CD4-positive, alpha-beta T cell (primary cell): ENCODE data around the gene IL22RA1. TPM values are rescaled to one million over a fixed set of nuclear protein-coding genes. Genes with fewer than 3 reads are reported as not detected.

ENCODE experiments used
- ATAC-seq: fragments of 200-7000 bp; cut with Tn5 transposase; one replicate; pipeline ENCODE4 v1.10.0; 2022; ENCODE audit warnings: mild to moderate bottlenecking; ENCODE audit not compliant: poor library complexity
- CTCF ChIA-PET: fragments of 350-600 bp; sonication (Branson Sonifier 250); formaldehyde crosslinking; loops from one replicate; lab custom pipeline; 2021; ENCODE audit warnings: antibody characterized with exemption, inconsistent platforms; lab: Charles Lee
- POLR2A ChIA-PET: fragments of 350-600 bp; sonication (Branson Sonifier 250); formaldehyde crosslinking; loops from one replicate; lab custom pipeline; 2021; ENCODE audit warnings: antibody characterized with exemption, inconsistent platforms; lab: Charles Lee
- DNase-seq, 14 experiments: peaks; one replicate each; pipeline ENCODE4 v3.0.0-alpha.2; 2013 to 2020; ENCODE audit warnings: mixed read lengths in 2 of 14
- H3K27ac ChIP-seq, 2 donors: one replicate each; pipeline versions ENCODE4 v1.5.1 to v1.7.0; 2013; ENCODE audit warnings: low read length in 2 of 2, low read depth in 1 of 2, mild to moderate bottlenecking in 1 of 2
- H3K27me3 ChIP-seq, 2 experiments: 1 replicate in 1 of 2; 2 replicates in 1 of 2; pipeline versions ENCODE4 v1.6.1 to v1.7.0; 2013; ENCODE audit warnings: low read length in 2 of 2, control low read depth in 1 of 2, mild to moderate bottlenecking in 1 of 2, moderate library complexity in 1 of 2; ENCODE audit not compliant: insufficient read depth in 2 of 2, control insufficient read depth in 1 of 2
- H3K36me3 ChIP-seq: one replicate; pipeline ENCODE4 v1.6.1; 2013; ENCODE audit warnings: low read length, control low read depth; ENCODE audit not compliant: insufficient read depth
- H3K4me1 ChIP-seq: one replicate; pipeline ENCODE4 v1.6.1; 2013; ENCODE audit warnings: low read length, control low read depth; ENCODE audit not compliant: insufficient read depth
- H3K4me3 ChIP-seq: one replicate; pipeline ENCODE4 v1.5.1; 2013; ENCODE audit warnings: mild to moderate bottlenecking, low read length, moderate library complexity
- H3K9me3 ChIP-seq, 2 experiments: 1 replicate in 1 of 2; 2 replicates in 1 of 2; pipeline versions ENCODE4 v1.6.1 to v1.7.0; 2013; ENCODE audit warnings: low read length in 2 of 2, mild to moderate bottlenecking in 2 of 2, control low read depth in 1 of 2, moderate library complexity in 1 of 2; ENCODE audit not compliant: control insufficient read depth in 1 of 2, insufficient read depth in 1 of 2
- H3K27ac Mint-ChIP-seq: one replicate; pipeline ENCODE4 v1.8.0; 2020; ENCODE audit warnings: mixed read lengths
- H3K27me3 Mint-ChIP-seq: one replicate; pipeline ENCODE4 v1.8.0; 2021; ENCODE audit warnings: mixed read lengths
- H3K36me3 Mint-ChIP-seq: one replicate; pipeline ENCODE4 v1.8.0; 2021; ENCODE audit warnings: low read depth, mixed read lengths
- H3K4me1 Mint-ChIP-seq: one replicate; pipeline ENCODE4 v1.8.0; 2021; ENCODE audit warnings: low read depth, mixed read lengths
- H3K4me3 Mint-ChIP-seq: one replicate; pipeline ENCODE4 v1.8.0; 2020; ENCODE audit warnings: mild to moderate bottlenecking, mixed read lengths
- H3K9me3 Mint-ChIP-seq: one replicate; pipeline ENCODE4 v1.8.0; 2020; ENCODE audit warnings: mixed read lengths
- intact Hi-C, 2 experiments: fragments of 100-400 bp; cut with DNase I in 1 of 2; cut with micrococcal nuclease in 1 of 2; formaldehyde crosslinking; loops; one replicate each; pipeline versions ENCODE4 v1.15.1 to v1.9.0; 2023 to 2025; cut with DNase I, micrococcal nuclease
- total RNA-seq, 174 experiments: library from RNA in 2 of 174; stranded (reverse) in 2 of 174; gene quantifications; one replicate each; pipeline ENCODE4 v1.2.3 and lab custom pipeline; 2021 to 2026
- TF ChIP-seq, protein P1 (sequence below): fragments of 200-600 bp; IDR thresholded peaks from one replicate; pipeline ENCODE4 v1.8.0; 2022; ENCODE audit warnings: antibody characterized with exemption, mild to moderate bottlenecking

Gene IL22RA1
- total RNA-seq, 2 experiments from 2014 or later, result not detected

DNA sequence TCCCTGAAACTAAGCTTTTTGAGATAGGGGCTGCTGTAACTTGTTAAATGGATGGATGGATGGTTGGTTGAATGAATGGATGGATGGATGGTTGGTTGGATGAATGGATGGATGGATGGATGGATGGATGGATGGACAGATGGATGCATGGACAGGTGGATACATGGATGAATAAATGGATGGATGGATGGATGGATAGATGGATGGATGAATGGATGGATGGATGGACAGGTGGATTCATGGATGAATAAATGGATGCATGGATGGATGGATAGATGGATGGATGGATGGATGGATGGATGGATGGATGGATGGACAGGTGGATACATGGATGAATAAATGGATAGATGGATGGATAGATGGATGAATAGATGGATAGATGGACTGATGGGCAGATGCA is 57.9 kb downstream of the IL22RA1 start:
- intact Hi-C loops, result no loop called here
- ChIA-PET CTCF (no interaction called here), POLR2A (no interaction called here)
- ATAC-seq (no peak), DNase-seq (no peak)
- Histone ChIP-seq H3K4me1 (no peaks in the 10 kb centered on the region), H3K4me3 (no peak overlapping the region), H3K9me3 (no peaks in the 10 kb centered on the region), H3K36me3 (no peaks in the 10 kb centered on the region), H3K27me3 (no peaks in the 10 kb centered on the region), H3K27ac (no peak overlapping the region)
- Mint-ChIP-seq H3K27me3 (no peaks in the 10 kb centered on the region), H3K9me3 (no peaks in the 10 kb centered on the region), H3K36me3 (no peaks in the 10 kb centered on the region), H3K4me3 (no peak overlapping the region), H3K4me1 (no peaks in the 10 kb centered on the region), H3K27ac (no peak overlapping the region)
- TF ChIP-seq, protein P1, sequence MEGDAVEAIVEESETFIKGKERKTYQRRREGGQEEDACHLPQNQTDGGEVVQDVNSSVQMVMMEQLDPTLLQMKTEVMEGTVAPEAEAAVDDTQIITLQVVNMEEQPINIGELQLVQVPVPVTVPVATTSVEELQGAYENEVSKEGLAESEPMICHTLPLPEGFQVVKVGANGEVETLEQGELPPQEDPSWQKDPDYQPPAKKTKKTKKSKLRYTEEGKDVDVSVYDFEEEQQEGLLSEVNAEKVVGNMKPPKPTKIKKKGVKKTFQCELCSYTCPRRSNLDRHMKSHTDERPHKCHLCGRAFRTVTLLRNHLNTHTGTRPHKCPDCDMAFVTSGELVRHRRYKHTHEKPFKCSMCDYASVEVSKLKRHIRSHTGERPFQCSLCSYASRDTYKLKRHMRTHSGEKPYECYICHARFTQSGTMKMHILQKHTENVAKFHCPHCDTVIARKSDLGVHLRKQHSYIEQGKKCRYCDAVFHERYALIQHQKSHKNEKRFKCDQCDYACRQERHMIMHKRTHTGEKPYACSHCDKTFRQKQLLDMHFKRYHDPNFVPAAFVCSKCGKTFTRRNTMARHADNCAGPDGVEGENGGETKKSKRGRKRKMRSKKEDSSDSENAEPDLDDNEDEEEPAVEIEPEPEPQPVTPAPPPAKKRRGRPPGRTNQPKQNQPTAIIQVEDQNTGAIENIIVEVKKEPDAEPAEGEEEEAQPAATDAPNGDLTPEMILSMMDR, result no peak

DNA sequence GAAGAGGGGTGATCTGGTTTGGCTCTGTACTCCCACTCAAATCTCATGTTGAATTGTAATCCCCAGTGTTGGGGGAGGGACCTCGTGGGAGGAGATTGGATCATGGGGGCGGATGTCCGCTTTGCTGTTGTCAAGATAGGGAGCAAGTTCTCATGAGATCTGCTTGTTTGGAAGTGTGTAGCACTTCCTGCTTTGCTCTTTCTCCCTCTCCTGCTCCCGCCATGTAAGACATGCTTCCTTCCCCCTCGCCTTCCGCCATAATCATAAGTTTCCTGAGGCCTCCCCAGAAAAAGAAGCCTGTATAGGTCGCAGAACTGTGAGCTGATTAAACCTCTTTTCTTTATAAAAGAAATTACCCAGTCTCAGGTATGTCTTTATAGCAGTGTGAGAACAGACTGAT is 58.9 kb downstream of the IL22RA1 start:
- no peaks in the 10 kb centered on the region for H3K36me3 ChIP-seq
- POLR2A ChIA-PET, result no interaction called here
- ATAC-seq (no peak), DNase-seq (no peak)
- CTCF ChIA-PET, result no interaction called here
- H3K4me3 ChIP-seq, result no peak overlapping the region
- H3K9me3 ChIP-seq, result no peaks in the 10 kb centered on the region
- TF ChIP-seq, protein P1, result no peak
- Mint-ChIP-seq H3K9me3 (no peaks in the 10 kb centered on the region), H3K36me3 (no peaks in the 10 kb centered on the region), H3K27ac (no peak overlapping the region), H3K27me3 (no peaks in the 10 kb centered on the region), H3K4me1 (no peaks in the 10 kb centered on the region), H3K4me3 (no peak overlapping the region)
- intact Hi-C loops, result no loop called here
- no peaks in the 10 kb centered on the region for H3K27me3 ChIP-seq
- no peaks in the 10 kb centered on the region for H3K4me1 ChIP-seq
- no peak overlapping the region for H3K27ac ChIP-seq

DNA sequence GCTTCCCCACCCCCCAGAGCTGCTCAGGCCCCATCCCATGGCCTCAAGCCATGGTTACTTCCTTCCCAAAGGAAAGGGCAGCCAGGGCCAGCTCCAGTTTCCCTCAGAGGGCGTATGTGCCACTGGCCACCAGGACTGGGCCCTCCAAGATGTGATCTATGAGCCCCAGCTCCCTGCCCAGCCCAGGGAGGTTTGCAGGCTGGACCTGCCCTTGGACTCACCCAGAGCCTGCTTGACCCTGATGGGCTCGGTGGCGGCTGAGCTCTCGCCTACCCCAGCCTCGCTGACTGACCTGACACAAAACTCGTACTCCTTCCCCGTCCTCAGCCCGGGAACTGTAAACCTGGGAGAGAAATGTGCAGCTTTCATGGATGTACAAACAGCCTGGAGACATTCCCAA is 60.6 kb downstream of the IL22RA1 start:
- intact Hi-C loops, result no loop called here
- no peaks in the 10 kb centered on the region for H3K9me3 ChIP-seq
- TF ChIP-seq, protein P1, result no peak
- Mint-ChIP-seq H3K36me3 (no peaks in the 10 kb centered on the region), H3K4me1 (no peaks in the 10 kb centered on the region), H3K4me3 (no peak overlapping the region), H3K27ac (no peak overlapping the region), H3K27me3 (no peaks in the 10 kb centered on the region), H3K9me3 (no peaks in the 10 kb centered on the region)
- no peak overlapping the region for H3K27ac ChIP-seq
- H3K4me3 ChIP-seq, result no peak overlapping the region
- ChIA-PET CTCF (no interaction called here), POLR2A (no interaction called here)
- no peaks in the 10 kb centered on the region for H3K36me3 ChIP-seq
- ATAC-seq (no peak), DNase-seq (no peak)
- no peaks in the 10 kb centered on the region for H3K4me1 ChIP-seq
- no peaks in the 10 kb centered on the region for H3K27me3 ChIP-seq
